Testis (tissue), 3 donors: ENCODE data around the gene BBX. TPM values are rescaled to one million over a fixed set of nuclear protein-coding genes. Genes with fewer than 3 reads are reported as not detected.

Source experiments
- DNase-seq: peaks from one replicate; pipeline ENCODE4 v3.0.0-alpha.2; 2019
- H3K27ac ChIP-seq, 2 donors: fragments of 200-600 bp; sonication (generic); one replicate each; pipeline ENCODE4 v1.5.1; 2019
- H3K27me3 ChIP-seq: fragments of 200-600 bp; sonication (generic); one replicate; pipeline ENCODE4 v1.5.1; 2019
- H3K36me3 ChIP-seq: fragments of 200-600 bp; sonication (generic); one replicate; pipeline ENCODE4 v1.5.1; 2017; ENCODE audit warnings: low read depth; ENCODE audit errors: missing control alignments
- H3K4me1 ChIP-seq: fragments of 200-600 bp; sonication (generic); one replicate; pipeline ENCODE4 v1.5.1; 2019
- H3K4me3 ChIP-seq, 2 donors: fragments of 200-600 bp; sonication (generic); one replicate each; pipeline ENCODE4 v1.5.1; 2017 to 2019
- H3K9me3 ChIP-seq: fragments of 200-600 bp; sonication (generic); one replicate; pipeline ENCODE4 v1.5.1; 2017
- POLR2A ChIP-seq: fragments of 450-650 bp; IDR thresholded peaks from one replicate; pipeline ENCODE4 v1.6.1; 2017; ENCODE audit warnings: antibody characterized with exemption, mild to moderate bottlenecking, moderate library complexity
- WGBS, 2 donors: methylation state at CpG; one replicate each; pipeline ENCODE4 v1.1.5; 2018; 5-methylcytosine and 5-hydroxymethylcytosine counted together
- intact Hi-C: fragments of 100-400 bp; cut with DNase I; formaldehyde crosslinking; loops from one replicate; pipeline ENCODE4 v1.15.1; 2023; ENCODE audit warnings: low total_unique reads
- polyA plus RNA-seq: library from polyadenylated mRNA; stranded (reverse); fragments of 350-450 nt; fragmentation: Illumina TruSeq; extraction: RNeasy Lipid Tissue Mini Kit (QIAGEN cat#74804); gene quantifications from one replicate; pipeline ENCODE4 v1.2.3, GENCODE V29; 2014; ENCODE audit warnings: low read depth, low replicate concordance; ENCODE audit not compliant: insufficient read depth
- total RNA-seq, 2 donors: library from RNA; depleted of rRNA; stranded (reverse); fragments of >200 nt; gene quantifications; one replicate each; pipeline ENCODE4 v1.2.3, GENCODE V29; 2016
- TF ChIP-seq, protein P1 (sequence below), 3 experiments: fragments of 450-650 bp in 2 of 3; fragments of 200-600 bp in 1 of 3; sonication (generic) in 1 of 3; IDR thresholded peaks; one replicate each; pipeline ENCODE4 v1.5.1; 2016 to 2019; ENCODE audit warnings: antibody characterized with exemption in 3 of 3, mild to moderate bottlenecking in 2 of 3, moderate library complexity in 1 of 3

The BBX gene
- total and polyA plus RNA-seq, 3 donors from 2014 or later = 93.3 to 317 (median 312) TPM

DNA sequence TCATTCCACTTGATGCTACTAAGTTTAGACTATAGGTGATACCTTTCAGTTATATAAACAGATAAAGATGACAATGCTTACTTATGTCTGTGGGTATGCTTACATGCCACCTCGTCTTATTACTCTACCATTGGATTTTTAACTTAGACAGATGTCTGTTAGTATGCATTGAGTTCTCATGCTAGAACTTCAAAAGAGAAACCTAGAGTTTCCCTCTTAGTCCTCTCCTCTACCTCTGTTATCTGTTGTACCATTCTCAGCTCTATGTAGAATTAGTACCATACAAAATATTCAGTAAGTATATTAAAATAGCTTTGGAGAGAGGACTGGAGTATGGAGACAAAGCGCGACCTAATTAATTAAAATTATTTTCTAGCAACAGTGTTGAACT, 111.3 kb downstream of the BBX start:
- Histone ChIP-seq H3K4me3 (no peak overlapping the region), H3K27me3 (no peaks in the 10 kb centered on the region), H3K36me3 (no peaks in the 10 kb centered on the region), H3K27ac (no peak overlapping the region), H3K4me1 (no peaks in the 10 kb centered on the region), H3K9me3 (no peaks in the 10 kb centered on the region)
- no peak for TF ChIP-seq POLR2A
- TF ChIP-seq, protein P1, sequence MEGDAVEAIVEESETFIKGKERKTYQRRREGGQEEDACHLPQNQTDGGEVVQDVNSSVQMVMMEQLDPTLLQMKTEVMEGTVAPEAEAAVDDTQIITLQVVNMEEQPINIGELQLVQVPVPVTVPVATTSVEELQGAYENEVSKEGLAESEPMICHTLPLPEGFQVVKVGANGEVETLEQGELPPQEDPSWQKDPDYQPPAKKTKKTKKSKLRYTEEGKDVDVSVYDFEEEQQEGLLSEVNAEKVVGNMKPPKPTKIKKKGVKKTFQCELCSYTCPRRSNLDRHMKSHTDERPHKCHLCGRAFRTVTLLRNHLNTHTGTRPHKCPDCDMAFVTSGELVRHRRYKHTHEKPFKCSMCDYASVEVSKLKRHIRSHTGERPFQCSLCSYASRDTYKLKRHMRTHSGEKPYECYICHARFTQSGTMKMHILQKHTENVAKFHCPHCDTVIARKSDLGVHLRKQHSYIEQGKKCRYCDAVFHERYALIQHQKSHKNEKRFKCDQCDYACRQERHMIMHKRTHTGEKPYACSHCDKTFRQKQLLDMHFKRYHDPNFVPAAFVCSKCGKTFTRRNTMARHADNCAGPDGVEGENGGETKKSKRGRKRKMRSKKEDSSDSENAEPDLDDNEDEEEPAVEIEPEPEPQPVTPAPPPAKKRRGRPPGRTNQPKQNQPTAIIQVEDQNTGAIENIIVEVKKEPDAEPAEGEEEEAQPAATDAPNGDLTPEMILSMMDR (IDR thresholded peaks at IDR 0.05) = no peak
- intact Hi-C loops = no loop called here
- DNase-seq = no peak
- whole genome bisulfite sequencing, 2 donors = 93 to 96% methylated on average over 3 of the region's 3 CpGs

GRCh38 chr3:107637416-107638183, 114.8 kb downstream of the BBX start:
- Histone ChIP-seq H3K27ac (no peak overlapping the region), H3K9me3 (no peaks in the 10 kb centered on the region), H3K4me3 (no peak overlapping the region), H3K36me3 (no peaks in the 10 kb centered on the region), H3K27me3 (no peaks in the 10 kb centered on the region), H3K4me1 (no peaks in the 10 kb centered on the region)
- no peak for DNase-seq
- intact Hi-C loops = no loop called here
- 81 to 84% methylated on average over 5 of the region's 5 CpGs for WGBS, 2 donors
- TF ChIP-seq, protein P1 (IDR thresholded peaks at IDR 0.05) = no peak
- TF ChIP-seq POLR2A = no peak

DNA sequence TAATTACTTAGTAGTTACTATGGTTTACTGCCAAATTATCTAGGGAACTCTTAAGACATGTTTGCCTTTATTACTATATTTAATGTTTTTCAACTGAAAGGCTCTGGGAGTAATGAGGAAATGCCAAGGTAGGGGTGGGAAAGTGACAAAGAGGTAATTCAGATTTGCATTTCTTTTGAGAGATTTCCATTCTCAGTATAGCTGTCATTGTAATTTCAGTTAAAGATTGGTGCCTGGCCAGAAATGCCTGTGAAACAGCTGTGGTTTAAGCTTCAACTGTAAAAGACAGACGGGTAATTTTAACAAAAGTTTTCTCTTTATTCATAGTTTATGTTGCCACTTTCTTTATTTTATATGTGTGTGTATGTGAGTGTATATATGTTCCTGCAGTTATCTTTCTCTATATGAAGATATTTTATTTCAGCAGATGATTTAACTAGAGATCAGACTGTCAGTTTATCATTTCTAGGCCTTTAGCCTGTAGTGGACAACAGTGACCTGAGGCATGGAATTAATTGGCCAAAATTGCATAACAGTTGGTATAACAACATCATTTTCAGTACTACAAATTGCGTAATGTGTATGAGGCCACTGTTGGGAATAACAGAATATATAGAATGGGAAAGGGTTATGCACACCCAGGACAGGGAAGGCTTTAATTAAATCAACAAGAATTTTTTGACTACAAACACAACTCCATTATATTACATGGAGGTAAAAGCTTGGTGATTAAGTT, 119.0 kb downstream of the BBX start:
- H3K4me3 ChIP-seq = no peak overlapping the region
- intact Hi-C loops = no loop called here
- no peaks in the 10 kb centered on the region for H3K9me3 ChIP-seq
- no peak for TF ChIP-seq POLR2A
- TF ChIP-seq, protein P1 (IDR thresholded peaks at IDR 0.05) = no peak
- 58 to 62% methylated on average over 2 of the region's 2 CpGs for WGBS, 2 donors
- DNase-seq = no peak
- H3K27me3 ChIP-seq = no peaks in the 10 kb centered on the region
- H3K4me1 ChIP-seq = no peaks in the 10 kb centered on the region
- no peaks in the 10 kb centered on the region for H3K36me3 ChIP-seq
- no peak overlapping the region for H3K27ac ChIP-seq

DNA sequence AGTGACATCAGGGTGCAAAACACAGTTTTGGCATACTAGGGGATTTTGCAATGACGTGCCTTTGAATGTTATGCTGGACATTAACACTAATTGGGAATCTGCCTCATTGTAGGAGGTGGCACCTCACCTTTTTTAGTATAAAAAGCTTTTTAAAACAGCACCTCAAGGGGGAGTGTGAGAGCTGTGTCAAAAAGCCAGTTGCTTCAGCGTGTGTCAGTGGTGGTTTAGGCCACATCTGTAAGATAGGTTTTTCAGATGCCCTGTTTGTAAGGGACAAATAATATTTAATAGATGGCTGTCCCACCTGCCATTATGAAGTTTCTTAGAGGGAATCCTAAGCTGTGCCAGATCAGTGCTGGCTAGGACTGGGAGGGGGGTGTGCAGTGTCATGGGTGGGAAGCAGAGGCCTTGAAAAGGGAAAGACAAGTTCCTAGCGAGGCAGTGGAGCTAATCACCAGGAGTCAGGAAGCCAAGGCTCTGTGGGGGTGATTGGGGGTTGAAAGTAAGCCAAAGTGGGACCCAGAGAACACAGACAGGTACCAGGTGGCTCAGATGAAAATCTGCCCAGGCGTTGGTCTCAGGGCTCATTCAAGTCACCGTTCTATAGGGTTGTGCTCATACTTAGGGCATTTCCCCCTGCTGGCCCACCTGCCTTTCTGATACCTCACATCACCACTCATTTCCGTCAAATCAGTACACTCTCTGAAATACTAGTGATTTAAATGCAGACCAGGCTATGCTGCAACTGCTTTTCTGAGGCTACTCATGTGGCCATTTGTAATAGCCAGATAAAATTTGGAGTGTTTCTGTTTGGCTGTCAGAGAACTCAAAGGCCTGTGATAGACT, 120.5 kb downstream of the BBX start:
- Histone ChIP-seq H3K27ac (no peak overlapping the region), H3K4me1 (no peaks in the 10 kb centered on the region), H3K36me3 (no peaks in the 10 kb centered on the region), H3K9me3 (no peaks in the 10 kb centered on the region), H3K27me3 (no peaks in the 10 kb centered on the region), H3K4me3 (no peak overlapping the region)
- WGBS, 2 donors = 74 to 86% methylated on average over 6 of the region's 6 CpGs
- intact Hi-C loops = no loop called here
- no peak for DNase-seq
- TF ChIP-seq POLR2A = no peak
- TF ChIP-seq, protein P1 (IDR thresholded peaks at IDR 0.05) = no peak
